H9 (cell line): ENCODE measurements around the gene GPR25. TPM values are rescaled to one million over a fixed set of nuclear protein-coding genes. Genes with fewer than 3 reads are reported as not detected.

Experiments
- DNase-seq: peaks from one replicate; pipeline ENCODE4 v3.0.0-alpha.2; 2017
- H2AFZ ChIP-seq: one replicate; pipeline ENCODE4 v1.6.1; 2013; ENCODE audit warnings: mild to moderate bottlenecking, low read length, control low read depth, moderate library complexity
- H2AK5ac ChIP-seq: 2 replicates; pipeline ENCODE4 v1.6.1; 2013; ENCODE audit warnings: low read length, control low read depth, mixed read lengths; ENCODE audit not compliant: insufficient read length
- H2BK120ac ChIP-seq: one replicate; pipeline ENCODE4 v1.6.1; 2013; ENCODE audit warnings: low read depth, mild to moderate bottlenecking, low read length, control low read depth, inconsistent platforms; ENCODE audit not compliant: poor library complexity, severe bottlenecking
- H2BK12ac ChIP-seq: 2 replicates; pipeline ENCODE4 v1.6.1; 2013; ENCODE audit warnings: low read length, control low read depth, mixed read lengths, low read depth; ENCODE audit not compliant: insufficient read length
- H2BK15ac ChIP-seq: 2 replicates; pipeline ENCODE4 v1.6.1; 2013; ENCODE audit warnings: low read depth, low read length, control low read depth
- H2BK20ac ChIP-seq: one replicate; pipeline ENCODE4 v1.6.1; 2013; ENCODE audit warnings: low read depth, mild to moderate bottlenecking, low read length, control low read depth, inconsistent platforms; ENCODE audit not compliant: poor library complexity, severe bottlenecking
- H2BK5ac ChIP-seq: 2 replicates; pipeline ENCODE4 v1.6.1; 2013; ENCODE audit warnings: low read length, control low read depth, mixed read lengths; ENCODE audit not compliant: insufficient read length
- H3K14ac ChIP-seq: 2 replicates; pipeline ENCODE4 v1.6.1; 2013; ENCODE audit warnings: low read length, control low read depth; ENCODE audit not compliant: insufficient read depth
- H3K18ac ChIP-seq: 2 replicates; pipeline ENCODE4 v1.6.1; 2013; ENCODE audit warnings: low read depth, mild to moderate bottlenecking, mixed read lengths, low read length, control low read depth; ENCODE audit not compliant: insufficient read length
- H3K23ac ChIP-seq: 2 replicates; pipeline ENCODE4 v1.6.1; 2013; ENCODE audit warnings: low read length, control low read depth, mixed read lengths, low read depth; ENCODE audit not compliant: insufficient read length
- H3K23me2 ChIP-seq: 2 replicates; pipeline ENCODE4 v1.6.1; 2013; ENCODE audit warnings: low read depth, mild to moderate bottlenecking, mixed read lengths, low read length, control low read depth; ENCODE audit not compliant: insufficient read length, poor library complexity, severe bottlenecking
- H3K27ac ChIP-seq: 2 replicates; pipeline ENCODE4 v1.5.1; 2013; ENCODE audit warnings: low read length, control low read depth, mixed read lengths, low read depth; ENCODE audit not compliant: insufficient read length
- H3K27me3 ChIP-seq: 2 replicates; pipeline ENCODE4 v1.6.1; 2013; ENCODE audit warnings: low read length, control low read depth, inconsistent platforms; ENCODE audit not compliant: insufficient read depth
- H3K4ac ChIP-seq: 2 replicates; pipeline ENCODE4 v1.6.1; 2013; ENCODE audit warnings: low read depth, mild to moderate bottlenecking, control low read depth, inconsistent platforms, low read length, moderate library complexity
- H3K4me1 ChIP-seq: 2 replicates; pipeline ENCODE4 v1.6.1; 2013; ENCODE audit warnings: low read length, control low read depth, inconsistent platforms; ENCODE audit not compliant: insufficient read depth
- H3K4me2 ChIP-seq: 2 replicates; pipeline ENCODE4 v1.6.1; 2013; ENCODE audit warnings: low read length, control low read depth, mixed read lengths; ENCODE audit not compliant: insufficient read length, insufficient read depth
- H3K56ac ChIP-seq: 2 replicates; pipeline ENCODE4 v1.6.1; 2013; ENCODE audit warnings: low read depth, mild to moderate bottlenecking, mixed read lengths, low read length, control low read depth; ENCODE audit not compliant: insufficient read length
- H3K79me1 ChIP-seq: 2 replicates; pipeline ENCODE4 v1.6.1; 2013; ENCODE audit warnings: low read depth, mild to moderate bottlenecking, moderate library complexity, low read length, control low read depth, inconsistent platforms; ENCODE audit not compliant: insufficient read depth, poor library complexity, severe bottlenecking
- H3K79me2 ChIP-seq: 2 replicates; pipeline ENCODE4 v1.6.1; 2013; ENCODE audit warnings: low read length, control low read depth, inconsistent platforms; ENCODE audit not compliant: insufficient read depth
- H3K9ac ChIP-seq: 2 replicates; pipeline ENCODE4 v1.6.1; 2013; ENCODE audit warnings: low read length, control low read depth, mixed read lengths; ENCODE audit not compliant: insufficient read length; ENCODE audit errors: extremely low read depth
- H3K9me3 ChIP-seq: one replicate; pipeline ENCODE4 v1.6.1; 2013; ENCODE audit warnings: low read depth, low read length, inconsistent platforms; ENCODE audit not compliant: control insufficient read depth
- H3T11ph ChIP-seq: one replicate; pipeline ENCODE4 v1.6.1; 2013; ENCODE audit warnings: mild to moderate bottlenecking, low read length, control low read depth, inconsistent platforms
- H4K20me1 ChIP-seq: one replicate; pipeline ENCODE4 v1.6.1; 2013; ENCODE audit not compliant: control insufficient read depth, insufficient read length, insufficient read depth
- H4K5ac ChIP-seq: 2 replicates; pipeline ENCODE4 v1.6.1; 2013; ENCODE audit warnings: low read depth, mild to moderate bottlenecking, mixed read lengths, low read length, control low read depth; ENCODE audit not compliant: insufficient read length
- H4K8ac ChIP-seq: replicated peaks from 2 replicates; pipeline ENCODE4 v1.6.1; 2013; ENCODE audit warnings: low read length, control low read depth, mixed read lengths, low read depth; ENCODE audit not compliant: insufficient read length
- H4K91ac ChIP-seq: 2 replicates; pipeline ENCODE4 v1.6.1; 2013; ENCODE audit warnings: low read depth, mild to moderate bottlenecking, moderate library complexity, mixed read lengths, low read length, control low read depth; ENCODE audit not compliant: insufficient read length
- H3K27ac Mint-ChIP-seq, 3 experiments: 2 replicates in 2 of 3; 3 replicates in 1 of 3; pipeline ENCODE4 v1.8.0; 2020 to 2021; ENCODE audit warnings: mixed read lengths in 3 of 3, mild to moderate bottlenecking in 1 of 3, moderate library complexity in 1 of 3
- H3K27me3 Mint-ChIP-seq: 2 replicates; pipeline ENCODE4 v1.8.0; 2021; ENCODE audit warnings: low read depth, mild to moderate bottlenecking, moderate library complexity, mixed read lengths
- H3K36me3 Mint-ChIP-seq, 3 experiments: 2 replicates in 2 of 3; 3 replicates in 1 of 3; pipeline ENCODE4 v1.8.0; 2020 to 2021; ENCODE audit warnings: low read depth in 3 of 3, mixed read lengths in 3 of 3; ENCODE audit not compliant: insufficient read depth in 1 of 3
- H3K4me1 Mint-ChIP-seq, 2 experiments: 2 replicates each; pipeline ENCODE4 v1.8.0; 2020; ENCODE audit warnings: mixed read lengths in 2 of 2
- H3K4me3 Mint-ChIP-seq, 2 experiments: 2 replicates in 1 of 2; 3 replicates in 1 of 2; pipeline ENCODE4 v1.8.0; 2020 to 2021; ENCODE audit warnings: mild to moderate bottlenecking in 2 of 2, mixed read lengths in 2 of 2, moderate library complexity in 1 of 2
- H3K9me3 Mint-ChIP-seq, 2 experiments: 2 replicates in 1 of 2; 3 replicates in 1 of 2; pipeline ENCODE4 v1.8.0; 2020; ENCODE audit warnings: mild to moderate bottlenecking in 2 of 2, mixed read lengths in 2 of 2, moderate library complexity in 1 of 2
- CTCF ChIP-seq: fragments of 200-600 bp; sonication (generic); conservative IDR thresholded peaks from 3 replicates; pipeline ENCODE4 v1.8.0; 2021; ENCODE audit warnings: antibody characterized with exemption, mild to moderate bottlenecking
- WGBS: extraction: QIAGEN DNeasy Blood & Tissue Kit; methylation state at CpG from one replicate; pipeline ENCODE4 v1.1.7; 2013; ENCODE audit warnings: missing lambda C conversion rate, low lambda C conversion rate, mixed read lengths; ENCODE audit not compliant: insufficient read length; ENCODE audit errors: extremely low coverage; 5-methylcytosine and 5-hydroxymethylcytosine counted together
- total RNA-seq: library from RNA; stranded (reverse); gene quantifications from 2 replicates; pipeline ENCODE4 v1.2.1, GENCODE V29; 2021

GPR25 gene
- total RNA-seq, 1 experiment from 2014 or later, result not detected

GRCh38 chr1:200892546-200892945 lies 19.8 kb downstream of the GPR25 start:
- H3K56ac ChIP-seq, result no peak overlapping the region
- H2AFZ ChIP-seq, result no peak overlapping the region
- H3K36me3 Mint-ChIP-seq, result no peaks in the 10 kb centered on the region
- H3K79me2 ChIP-seq, result peaks cover 22% of the 10 kb centered on the region; the same call in 1 of the 2 replicates
- peaks cover 67 to 74% of the 10 kb centered on the region in 2 experiments for H3K4me1 Mint-ChIP-seq
- H3K4me1 ChIP-seq, result peaks cover 24% of the 10 kb centered on the region
- peak overlapping the region; percentile 98 for H3K9ac ChIP-seq
- H2BK12ac ChIP-seq, result no peak overlapping the region
- H3K79me1 ChIP-seq, result peaks cover 7% of the 10 kb centered on the region
- peak overlapping the region; percentile 100 for H3K18ac ChIP-seq
- no peak overlapping the region for H4K8ac ChIP-seq
- H2BK20ac ChIP-seq, result no peak overlapping the region
- no peak overlapping the region for H2BK120ac ChIP-seq
- TF ChIP-seq CTCF, result no peak
- H3K27ac ChIP-seq, result peak overlapping the region; percentile 91
- no peak overlapping the region for H4K5ac ChIP-seq
- no peak overlapping the region for H3T11ph ChIP-seq
- H3K23ac ChIP-seq, result no peak overlapping the region
- no peak overlapping the region for H2AK5ac ChIP-seq
- H3K4me2 ChIP-seq, result peak overlapping the region; percentile 95
- WGBS, result no CpG with 5 or more reads among the region's 4 CpGs
- no peak overlapping the region for H2BK5ac ChIP-seq
- H3K4ac ChIP-seq, result no peak overlapping the region
- peak overlapping the region; percentile 71; the same call in 1 of the 2 replicates for H3K14ac ChIP-seq
- H4K20me1 ChIP-seq, result peaks cover 2% of the 10 kb centered on the region
- DNase-seq, result no peak
- H3K27me3 Mint-ChIP-seq, result no peaks in the 10 kb centered on the region; the same call in none of the 2 replicates
- peaks cover 25% of the 10 kb centered on the region for H3K23me2 ChIP-seq
- H3K4me3 Mint-ChIP-seq, result peak overlapping the region; percentile 86 to 95
- H4K91ac ChIP-seq, result no peak overlapping the region
- no peaks in the 10 kb centered on the region for H3K9me3 Mint-ChIP-seq
- no peaks in the 10 kb centered on the region for H3K9me3 ChIP-seq
- no peaks in the 10 kb centered on the region for H3K27me3 ChIP-seq
- no peak overlapping the region for H2BK15ac ChIP-seq
- peak overlapping the region; percentile 95 to 99 (median 99) for H3K27ac Mint-ChIP-seq
